NT2/D1 (cell line): Measurements from ENCODE around the gene PLCB4.

Experiments used
- SUZ12 ChIP-seq: IDR thresholded peaks from 2 replicates; pipeline ENCODE4 v1.6.1; 2011; ENCODE audit not compliant: insufficient read length, insufficient read depth; ENCODE audit errors: extremely low read depth
- YY1 ChIP-seq: IDR thresholded peaks from 2 replicates; pipeline ENCODE4 v1.6.1; 2011; ENCODE audit not compliant: insufficient read length, insufficient read depth

- no peak for TF ChIP-seq YY1
- no peak for TF ChIP-seq SUZ12
Measured at GRCh38 chr20:9515214-9515585, 446.3 kb downstream of the PLCB4 start.
